ENCODE data around the gene SENP3.

The SENP3 gene

GRCh38 chr17:7561589-7562207, at the start of gene SENP3:
SENP3 (plus strand) TSS chr17:7561919; CDS start chr17:7563077, 1,158 bp downstream.
- peak; percentile 85 for DNase-seq

- DNase-seq, result no peak
Measured at GRCh38 chr17:7512105-7512504, 49.6 kb upstream of the SENP3 start.

GRCh38 chr17:7512824-7513540, 48.7 kb upstream of the SENP3 start:
- DNase-seq, result no peak

- DNase-seq, result no peak
Measured at GRCh38 chr17:7513850-7514419, 47.8 kb upstream of the SENP3 start.

- no peak for DNase-seq
Measured at GRCh38 chr17:7515911-7516610, 45.7 kb upstream of the SENP3 start.

GRCh38 chr17:7523033-7523432, 38.7 kb upstream of the SENP3 start:
- peak; percentile 28 for DNase-seq

GRCh38 chr17:7528842-7529241, 32.9 kb upstream of the SENP3 start:
- DNase-seq, result no peak

GRCh38 chr17:7530023-7530900, 31.5 kb upstream of the SENP3 start:
- DNase-seq, result no peak

- DNase-seq, result no peak
Measured at GRCh38 chr17:7538050-7538449, 23.7 kb upstream of the SENP3 start.

GRCh38 chr17:7538891-7539545, 22.7 kb upstream of the SENP3 start:
- DNase-seq, result no peak

- DNase-seq, result no peak
Measured at GRCh38 chr17:7541074-7541621, 20.6 kb upstream of the SENP3 start.

- no peak for DNase-seq
Measured at GRCh38 chr17:7544911-7545310, 16.8 kb upstream of the SENP3 start.

GRCh38 chr17:7548585-7549400, 12.9 kb upstream of the SENP3 start, which contains the start of gene TNFSF12:
TNFSF12 (plus strand) TSS chr17:7549058; CDS start chr17:7549154, 96 bp downstream.
- peak; percentile 38 for DNase-seq

GRCh38 chr17:7549401-7550055, 12.2 kb upstream of the SENP3 start:
- peak; percentile 55 for DNase-seq

- no peak for DNase-seq
Measured at GRCh38 chr17:7550344-7550743, 11.4 kb upstream of the SENP3 start.

- no peak for DNase-seq
Measured at GRCh38 chr17:7551396-7551795, 10.3 kb upstream of the SENP3 start.

- DNase-seq, result no peak
Measured at GRCh38 chr17:7552621-7553051, 9.1 kb upstream of the SENP3 start.

GRCh38 chr17:7553356-7553755, 8.4 kb upstream of the SENP3 start:
- DNase-seq, result no peak

- DNase-seq, result no peak
Measured at GRCh38 chr17:7555320-7555948, 6.3 kb upstream of the SENP3 start.

- DNase-seq, result no peak
Measured at GRCh38 chr17:7556627-7557026, 5.1 kb upstream of the SENP3 start.

All from stimulated activated naive CD4-positive, alpha-beta T cell treated with Interleukin-2 at 50 U/mL for 16 hours (primary cell).